Measurements from ENCODE around the gene SLC36A2. TPM values are rescaled to one million over a fixed set of nuclear protein-coding genes. Genes with fewer than 3 reads are reported as not detected.

The SLC36A2 gene
- total RNA-seq, 2 experiments from 2014 or later, result not detected

GRCh38 chr5:151383011-151383410, 35.7 kb upstream of the SLC36A2 start:
- H3K4me3 ChIP-seq (ENCODE audit: low read depth, low read length, poor library complexity, severe bottlenecking), result no peak overlapping the region
- H3K9me2 ChIP-seq (ENCODE audit: insufficient read depth, low read length), result no peaks in the 10 kb centered on the region
- CTCF ChIA-PET (ENCODE audit: unreplicated experiment), result no interaction called here
- POLR2A ChIA-PET, result no interaction called here
- H3K36me3 ChIP-seq (ENCODE audit: insufficient read depth, low read length), result no peaks in the 10 kb centered on the region
- DNase-seq (ENCODE audit: low spot score), result no peak
- H3K4me2 ChIP-seq (ENCODE audit: low read length), result no peak overlapping the region
- H3K4me1 ChIP-seq (ENCODE audit: insufficient read depth, low read length, poor library complexity, severe bottlenecking), result no peaks in the 10 kb centered on the region
- intact Hi-C loops (cut with micrococcal nuclease; ENCODE audit: unreplicated experiment), result no loop called here
- H3K9me3 ChIP-seq (ENCODE audit: low read length), result no peaks in the 10 kb centered on the region
- no peak overlapping the region for H2AFZ ChIP-seq (ENCODE audit: low read length)
- H3K27ac ChIP-seq (ENCODE audit: low read depth, low read length, poor library complexity, severe bottlenecking), result no peak overlapping the region
- no TSS peak for BruUV-seq (replicated peaks)
- H4K20me1 ChIP-seq (ENCODE audit: insufficient read depth, low read length), result no peaks in the 10 kb centered on the region
- H3K79me2 ChIP-seq (ENCODE audit: insufficient read depth, low read depth, low read length), result no peaks in the 10 kb centered on the region
- TF ChIP-seq CTCF (conservative IDR thresholded peaks at IDR 0.05; ENCODE audit: low read length), result no peak
- TF ChIP-seq EZH2phosphoT487 (IDR thresholded peaks at IDR 0.05; ENCODE audit: borderline replicate concordance, low read depth, low read length), result no peak

- no peak overlapping the region for H3K4me3 ChIP-seq (ENCODE audit: low read depth, low read length, poor library complexity, severe bottlenecking)
- intact Hi-C loops (cut with micrococcal nuclease; ENCODE audit: unreplicated experiment), result no loop called here
- no peak overlapping the region for H3K4me2 ChIP-seq (ENCODE audit: low read length)
- ChIA-PET CTCF (ENCODE audit: unreplicated experiment) (no interaction called here), POLR2A (no interaction called here)
- H3K4me1 ChIP-seq (ENCODE audit: insufficient read depth, low read length, poor library complexity, severe bottlenecking), result no peaks in the 10 kb centered on the region
- no peaks in the 10 kb centered on the region for H3K79me2 ChIP-seq (ENCODE audit: insufficient read depth, low read depth, low read length)
- TF ChIP-seq CTCF (conservative IDR thresholded peaks at IDR 0.05; ENCODE audit: low read length), result no peak
- TF ChIP-seq EZH2phosphoT487 (IDR thresholded peaks at IDR 0.05; ENCODE audit: borderline replicate concordance, low read depth, low read length), result no peak
- no peak overlapping the region for H3K27ac ChIP-seq (ENCODE audit: low read depth, low read length, poor library complexity, severe bottlenecking)
- no peaks in the 10 kb centered on the region for H3K9me2 ChIP-seq (ENCODE audit: insufficient read depth, low read length)
- no TSS peak for BruUV-seq (replicated peaks)
- no peaks in the 10 kb centered on the region for H3K36me3 ChIP-seq (ENCODE audit: insufficient read depth, low read length)
- no peak for DNase-seq (ENCODE audit: low spot score)
- H3K9me3 ChIP-seq (ENCODE audit: low read length), result no peaks in the 10 kb centered on the region
- no peak overlapping the region for H2AFZ ChIP-seq (ENCODE audit: low read length)
- H4K20me1 ChIP-seq (ENCODE audit: insufficient read depth, low read length), result no peaks in the 10 kb centered on the region
Observed at GRCh38 chr5:151382576-151382975, 35.2 kb upstream of the SLC36A2 start.

GRCh38 chr5:151381899-151382298, 34.5 kb upstream of the SLC36A2 start:
- no peak overlapping the region for H2AFZ ChIP-seq (ENCODE audit: low read length)
- intact Hi-C loops (cut with micrococcal nuclease; ENCODE audit: unreplicated experiment), result no loop called here
- H3K79me2 ChIP-seq (ENCODE audit: insufficient read depth, low read depth, low read length), result no peaks in the 10 kb centered on the region
- no peak overlapping the region for H3K4me3 ChIP-seq (ENCODE audit: low read depth, low read length, poor library complexity, severe bottlenecking)
- no peaks in the 10 kb centered on the region for H4K20me1 ChIP-seq (ENCODE audit: insufficient read depth, low read length)
- no peaks in the 10 kb centered on the region for H3K36me3 ChIP-seq (ENCODE audit: insufficient read depth, low read length)
- no peak overlapping the region for H3K27ac ChIP-seq (ENCODE audit: low read depth, low read length, poor library complexity, severe bottlenecking)
- TF ChIP-seq EZH2phosphoT487 (IDR thresholded peaks at IDR 0.05; ENCODE audit: borderline replicate concordance, low read depth, low read length), result no peak
- TF ChIP-seq CTCF (conservative IDR thresholded peaks at IDR 0.05; ENCODE audit: low read length), result no peak
- CTCF ChIA-PET (ENCODE audit: unreplicated experiment), result no interaction called here
- no peaks in the 10 kb centered on the region for H3K4me1 ChIP-seq (ENCODE audit: insufficient read depth, low read length, poor library complexity, severe bottlenecking)
- no peak for DNase-seq (ENCODE audit: low spot score)
- H3K9me3 ChIP-seq (ENCODE audit: low read length), result no peaks in the 10 kb centered on the region
- no peak overlapping the region for H3K4me2 ChIP-seq (ENCODE audit: low read length)
- H3K9me2 ChIP-seq (ENCODE audit: insufficient read depth, low read length), result no peaks in the 10 kb centered on the region
- POLR2A ChIA-PET, result no interaction called here
- no TSS peak for BruUV-seq (replicated peaks)

All from OCI-LY7 (cell line).